HL-60 (cell line): ENCODE measurements around the gene NATD1.

ENCODE experiments used
- DNase-seq, 2 experiments: peaks; one replicate each; pipeline ENCODE4 v3.0.0-alpha.2; 2010 to 2020; ENCODE audit warnings: low read depth in 1 of 2, low spot score in 1 of 2
- H3K27ac ChIP-seq: fragments of 250-450 bp; sonication (Bioruptor Pico); replicated peaks from 2 replicates; pipeline ENCODE4 v1.5.1; 2020; ENCODE audit warnings: mild to moderate bottlenecking, moderate library complexity
- H3K27me3 ChIP-seq: fragments of 250-450 bp; sonication (Bioruptor Pico); 2 replicates; pipeline ENCODE4 v1.5.1; 2021; ENCODE audit warnings: mild to moderate bottlenecking, moderate library complexity; ENCODE audit not compliant: insufficient read depth, poor library complexity, severe bottlenecking
- H3K4me3 ChIP-seq: replicated peaks from 2 replicates; pipeline ENCODE4 v1.5.1; 2011; ENCODE audit warnings: mild to moderate bottlenecking, control low read depth, low read length; ENCODE audit not compliant: insufficient read depth
- CTCF ChIP-seq: IDR thresholded peaks from one replicate; pipeline ENCODE4 v1.5.1; 2011; ENCODE audit warnings: low read length, control low read depth, inconsistent platforms; ENCODE audit not compliant: insufficient read depth
- GABPA ChIP-seq: IDR thresholded peaks from 2 replicates; pipeline ENCODE4 v1.6.1; 2012; ENCODE audit warnings: low read depth
- POLR2AphosphoS5 ChIP-seq: IDR thresholded peaks from 2 replicates; pipeline ENCODE4 v1.6.1; 2012; ENCODE audit warnings: low read depth
- REST ChIP-seq: IDR thresholded peaks from 2 replicates; pipeline ENCODE4 v1.6.1; 2012; ENCODE audit warnings: low read depth; ENCODE audit not compliant: insufficient replicate concordance
- SPI1 ChIP-seq: IDR thresholded peaks from 2 replicates; pipeline ENCODE4 v1.6.1; 2012; ENCODE audit warnings: low read depth, mild to moderate bottlenecking, borderline replicate concordance
- long read RNA-seq: library from polyadenylated mRNA; unstranded; transcript quantifications from one replicate; pipeline ENCODE4 v2.0.0, GENCODE V29; 2020

The NATD1 gene
- long read RNA-seq, full-length matches to known transcripts: 1 of 10 reads
- long read RNA-seq, partial matches to known transcripts: 0 of 10 reads
- long read RNA-seq, other reads (novel, unspliced or antisense): 9 of 10 reads

- peaks cover 3% of the 10 kb centered on the region for H3K27me3 ChIP-seq
- TF ChIP-seq REST: no peak
- no peak for TF ChIP-seq POLR2AphosphoS5
- TF ChIP-seq GABPA: no peak
- no peak for TF ChIP-seq CTCF
- TF ChIP-seq SPI1: no peak
- DNase-seq: peak; percentile 58 to 66
- H3K4me3 ChIP-seq: peak within 1 kb of the TSS; percentile 47
- no peak within 1 kb of the TSS; the same call in 1 of the 2 replicates for H3K27ac ChIP-seq
Observed at GRCh38 chr17:21252796-21253645, at the start of gene NATD1. Gene NATD1, minus strand, starts transcription at chr17:21253410. Its CDS starts 146 bp downstream, at chr17:21253264.

DNA sequence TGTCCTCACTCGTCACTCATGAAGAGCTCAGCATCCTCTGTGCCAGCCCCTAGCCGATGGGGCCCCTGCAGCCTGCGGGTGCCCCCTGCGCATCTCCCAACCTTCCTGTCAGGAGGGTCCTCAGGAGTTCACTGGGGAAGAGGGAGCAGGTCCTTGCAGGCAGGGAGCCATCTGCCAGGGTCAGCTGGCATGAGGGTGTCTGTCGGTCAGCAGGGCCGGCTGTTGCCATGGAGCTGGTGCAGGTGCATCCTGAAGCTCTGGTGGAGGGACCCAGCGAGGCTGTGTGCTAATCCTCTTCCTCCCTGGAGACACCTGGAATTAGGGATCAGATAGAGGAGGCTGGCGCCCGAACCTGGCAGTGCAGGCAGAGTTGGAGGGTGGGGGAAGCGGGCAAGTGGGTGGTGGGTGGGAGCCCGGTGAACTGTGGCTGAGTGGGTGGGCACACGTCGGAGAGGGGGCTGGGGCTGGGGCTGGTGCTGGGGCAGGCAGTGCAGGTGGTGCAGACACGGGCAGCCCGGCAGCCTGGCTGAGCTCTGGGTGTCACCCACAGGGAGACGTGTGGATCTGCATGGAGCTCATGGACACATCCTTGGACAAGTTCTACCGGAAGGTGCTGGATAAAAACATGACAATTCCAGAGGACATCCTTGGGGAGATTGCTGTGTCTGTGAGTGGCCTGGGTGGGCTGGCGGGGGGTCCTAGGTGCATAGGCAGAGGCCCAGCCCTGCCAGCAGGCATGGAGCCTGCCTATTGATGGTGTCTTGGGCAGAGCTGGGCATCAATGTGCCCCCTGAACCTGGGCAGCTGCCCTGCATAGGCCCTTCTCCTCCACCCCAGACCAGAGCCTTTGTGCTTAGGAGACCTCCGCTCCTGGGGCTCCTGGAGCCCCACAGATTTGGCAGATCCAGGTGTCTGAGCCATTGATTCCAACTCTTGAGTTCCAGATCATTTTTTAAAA is 48.7 kb upstream of the NATD1 start:
- Histone ChIP-seq H3K4me3 (no peak overlapping the region), H3K27ac (no peak overlapping the region), H3K27me3 (no peaks in the 10 kb centered on the region)
- DNase-seq: no peak
- TF ChIP-seq SPI1 (no peak), POLR2AphosphoS5 (0 out of 2 replicates have a peak, but pooled peaks have one; percentile 6)

DNA sequence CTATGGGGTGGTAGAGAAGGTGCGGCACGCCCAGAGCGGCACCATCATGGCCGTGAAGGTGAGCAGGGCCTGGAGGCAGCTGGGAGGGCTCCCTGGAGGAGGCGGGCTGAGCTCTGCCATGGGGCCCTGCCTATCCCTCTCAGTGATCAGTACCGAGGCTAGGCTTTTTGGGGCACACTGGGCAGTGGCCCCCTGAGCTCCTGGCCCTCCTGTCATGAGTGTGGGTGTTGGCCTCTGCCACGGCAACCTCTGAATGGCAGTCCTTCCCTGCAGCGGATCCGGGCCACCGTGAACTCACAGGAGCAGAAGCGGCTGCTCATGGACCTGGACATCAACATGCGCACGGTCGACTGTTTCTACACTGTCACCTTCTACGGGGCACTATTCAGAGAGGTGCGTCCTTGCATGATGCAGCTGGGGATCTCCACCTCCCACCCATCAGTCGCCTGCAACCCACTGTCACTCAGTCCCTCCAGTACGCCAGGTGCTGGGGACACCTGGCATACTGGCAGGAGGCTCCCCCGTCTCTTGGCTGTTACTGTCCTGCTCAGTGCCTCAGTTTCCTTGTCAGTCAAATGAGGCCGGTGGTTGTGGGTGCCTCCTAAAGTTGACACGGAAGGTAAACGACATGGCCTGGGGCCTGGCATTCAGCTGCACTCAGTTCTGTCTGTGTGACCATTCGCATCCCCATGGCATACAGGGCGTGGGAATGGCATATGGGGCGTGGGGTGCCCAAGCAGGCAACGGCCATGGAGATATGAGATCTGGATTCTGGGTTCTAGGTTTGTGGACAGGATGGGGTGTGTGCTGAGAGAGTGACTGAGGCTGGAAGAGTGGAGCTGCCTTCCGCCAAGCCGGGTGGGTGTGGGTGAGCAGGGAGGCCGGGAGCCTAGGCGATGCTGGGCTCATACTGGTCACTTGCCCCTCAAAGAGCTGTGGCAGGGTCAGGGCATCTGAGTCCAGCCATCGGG is 47.7 kb upstream of the NATD1 start:
- no peak overlapping the region for H3K4me3 ChIP-seq
- no peak overlapping the region for H3K27ac ChIP-seq
- H3K27me3 ChIP-seq: no peaks in the 10 kb centered on the region
- TF ChIP-seq GABPA (no peak), POLR2AphosphoS5 (0 out of 2 replicates have a peak, but pooled peaks have one; percentile 2), CTCF (no peak), SPI1 (no peak), REST (no peak)
- DNase-seq: no peak
